SK-N-MC (cell line): ENCODE measurements around the gene RPP14.

Experiments used
- EZH2 ChIP-seq: fragments of 200-600 bp; sonication (generic); IDR thresholded peaks from one replicate; pipeline ENCODE4 v1.6.1; 2017; ENCODE audit warnings: antibody characterized with exemption
- FOXP2 ChIP-seq: optimal IDR thresholded peaks from 2 replicates; pipeline ENCODE3; 2011; ENCODE audit warnings: mild to moderate bottlenecking, moderate library complexity; ENCODE audit not compliant: insufficient read depth; ENCODE audit errors: extremely low read length, control extremely low read depth
- POLR2AphosphoS5 ChIP-seq: IDR thresholded peaks from 2 replicates; pipeline ENCODE4 v1.6.1; 2012; ENCODE audit warnings: mild to moderate bottlenecking, low read depth, low read length, borderline replicate concordance

DNA sequence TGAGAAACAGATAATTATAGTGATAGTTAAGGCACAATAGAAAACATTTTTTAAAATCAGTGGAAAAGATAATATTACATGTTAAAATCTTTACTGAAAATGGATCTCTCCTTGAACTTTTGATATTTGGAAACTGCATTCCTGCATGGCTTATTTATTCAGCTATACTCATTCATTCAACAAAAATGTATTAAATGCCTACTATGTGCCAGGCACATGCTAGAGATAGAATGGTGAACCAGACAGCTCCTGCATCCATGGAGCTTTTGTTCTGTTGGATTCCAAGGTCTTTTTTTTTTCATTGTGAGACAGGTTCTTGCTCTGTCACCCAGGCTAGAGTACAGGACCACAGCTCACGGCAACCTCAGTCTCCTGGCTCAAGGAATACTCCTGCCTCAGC, 31.1 kb downstream of the RPP14 start:
- TF ChIP-seq EZH2 (no peak), POLR2AphosphoS5 (no peak), FOXP2 (no peak)
